ENCODE data around the gene NHEJ1. TPM values are rescaled to one million over a fixed set of nuclear protein-coding genes. Genes with fewer than 3 reads are reported as not detected.

The NHEJ1 gene
- total and polyA plus RNA-seq, 4 donors, result 8.4 to 21.1 (median 12.5) TPM

DNA sequence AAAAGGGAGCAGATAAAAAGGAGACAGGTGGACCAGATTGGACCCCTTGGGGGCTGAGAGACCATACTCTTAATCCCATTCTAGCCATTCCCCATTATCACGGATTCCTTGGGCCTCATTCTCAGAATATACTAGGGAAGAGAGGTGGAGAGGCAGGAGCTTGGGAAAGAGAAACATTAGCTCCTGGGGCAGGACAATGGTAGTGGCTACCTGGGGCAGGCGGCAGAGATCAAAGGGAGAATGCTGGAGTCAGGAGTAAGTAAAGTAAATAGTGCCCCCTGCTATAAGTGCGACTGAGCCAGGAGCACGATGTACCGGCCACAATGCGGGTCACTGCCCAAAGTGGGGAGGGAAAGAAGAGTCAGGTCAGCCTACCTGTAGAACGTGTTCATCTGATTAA, 79.5 kb downstream of the NHEJ1 start:
- Histone ChIP-seq H3K9ac (ENCODE audit: insufficient read depth in 1 of 2, low read length in 2 of 2) (no peak overlapping the region), H3K4me1 (ENCODE audit: control insufficient read depth in 5 of 5, insufficient read depth in 5 of 5, low read length in 5 of 5) (peaks cover 0 to 2% (median 0%) of the 10 kb centered on the region in 5 donors), H3K27me3 (ENCODE audit: control insufficient read depth in 3 of 3, insufficient read depth in 3 of 3, low read length in 2 of 3) (no peaks in the 10 kb centered on the region), H3K9me3 (ENCODE audit: control insufficient read depth in 4 of 4, insufficient read depth in 3 of 4, low read length in 3 of 4) (no peaks in the 10 kb centered on the region), H3K36me3 (ENCODE audit: control insufficient read depth in 4 of 4, insufficient read depth in 4 of 4, low read length in 4 of 4) (peaks cover 0 to 9% (median 7%) of the 10 kb centered on the region in 4 donors), H3K27ac (ENCODE audit: low read depth in 1 of 2, low read length in 1 of 2) (no peak overlapping the region), H3K4me3 (no peak overlapping the region)
- TF ChIP-seq, protein P1, sequence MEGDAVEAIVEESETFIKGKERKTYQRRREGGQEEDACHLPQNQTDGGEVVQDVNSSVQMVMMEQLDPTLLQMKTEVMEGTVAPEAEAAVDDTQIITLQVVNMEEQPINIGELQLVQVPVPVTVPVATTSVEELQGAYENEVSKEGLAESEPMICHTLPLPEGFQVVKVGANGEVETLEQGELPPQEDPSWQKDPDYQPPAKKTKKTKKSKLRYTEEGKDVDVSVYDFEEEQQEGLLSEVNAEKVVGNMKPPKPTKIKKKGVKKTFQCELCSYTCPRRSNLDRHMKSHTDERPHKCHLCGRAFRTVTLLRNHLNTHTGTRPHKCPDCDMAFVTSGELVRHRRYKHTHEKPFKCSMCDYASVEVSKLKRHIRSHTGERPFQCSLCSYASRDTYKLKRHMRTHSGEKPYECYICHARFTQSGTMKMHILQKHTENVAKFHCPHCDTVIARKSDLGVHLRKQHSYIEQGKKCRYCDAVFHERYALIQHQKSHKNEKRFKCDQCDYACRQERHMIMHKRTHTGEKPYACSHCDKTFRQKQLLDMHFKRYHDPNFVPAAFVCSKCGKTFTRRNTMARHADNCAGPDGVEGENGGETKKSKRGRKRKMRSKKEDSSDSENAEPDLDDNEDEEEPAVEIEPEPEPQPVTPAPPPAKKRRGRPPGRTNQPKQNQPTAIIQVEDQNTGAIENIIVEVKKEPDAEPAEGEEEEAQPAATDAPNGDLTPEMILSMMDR (IDR thresholded peaks at IDR 0.05; ENCODE audit: control extremely low read depth, extremely low read depth), result no peak
- WGBS, 2 donors, result 88 to 89% methylated on average over 7 of the region's 7 CpGs
- ATAC-seq (ENCODE audit: insufficient read depth, low FRiP score) (no peak), DNase-seq (no peak)

DNA sequence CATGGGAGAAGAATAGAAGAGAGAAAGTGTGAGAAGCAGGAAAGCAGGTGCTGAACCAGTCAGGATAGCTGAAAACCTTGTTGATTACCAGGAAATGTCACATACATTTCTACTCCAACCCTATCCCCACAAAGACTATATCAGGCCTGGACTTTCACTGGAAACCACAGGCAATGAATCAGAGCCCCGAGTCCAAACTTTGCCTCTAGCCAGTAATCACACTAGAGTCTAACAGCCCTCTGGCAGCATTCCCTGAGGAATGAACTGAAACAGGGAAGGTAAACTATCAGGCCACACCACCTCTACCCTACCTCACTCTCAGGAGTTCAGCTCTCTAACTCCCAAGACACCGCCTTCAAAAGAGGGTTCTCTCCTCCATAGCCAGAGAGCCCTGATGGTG, 81.2 kb downstream of the NHEJ1 start:
- Histone ChIP-seq H3K9ac (ENCODE audit: insufficient read depth in 1 of 2, low read length in 2 of 2) (no peak overlapping the region), H3K4me1 (ENCODE audit: control insufficient read depth in 5 of 5, insufficient read depth in 5 of 5, low read length in 5 of 5) (peaks cover 0 to 2% (median 0%) of the 10 kb centered on the region in 5 donors), H3K27me3 (ENCODE audit: control insufficient read depth in 3 of 3, insufficient read depth in 3 of 3, low read length in 2 of 3) (no peaks in the 10 kb centered on the region), H3K27ac (ENCODE audit: low read depth in 1 of 2, low read length in 1 of 2) (no peak overlapping the region), H3K9me3 (ENCODE audit: control insufficient read depth in 4 of 4, insufficient read depth in 3 of 4, low read length in 3 of 4) (no peaks in the 10 kb centered on the region), H3K4me3 (no peak overlapping the region), H3K36me3 (ENCODE audit: control insufficient read depth in 4 of 4, insufficient read depth in 4 of 4, low read length in 4 of 4) (peaks cover 0 to 15% (median 7%) of the 10 kb centered on the region in 4 donors)
- TF ChIP-seq, protein P1 (IDR thresholded peaks at IDR 0.05; ENCODE audit: control extremely low read depth, extremely low read depth), result no peak
- DNase-seq (no peak), ATAC-seq (ENCODE audit: insufficient read depth, low FRiP score) (no peak)
- WGBS, 2 donors, result 90 to 91% methylated on average over 2 of the region's 2 CpGs

DNA sequence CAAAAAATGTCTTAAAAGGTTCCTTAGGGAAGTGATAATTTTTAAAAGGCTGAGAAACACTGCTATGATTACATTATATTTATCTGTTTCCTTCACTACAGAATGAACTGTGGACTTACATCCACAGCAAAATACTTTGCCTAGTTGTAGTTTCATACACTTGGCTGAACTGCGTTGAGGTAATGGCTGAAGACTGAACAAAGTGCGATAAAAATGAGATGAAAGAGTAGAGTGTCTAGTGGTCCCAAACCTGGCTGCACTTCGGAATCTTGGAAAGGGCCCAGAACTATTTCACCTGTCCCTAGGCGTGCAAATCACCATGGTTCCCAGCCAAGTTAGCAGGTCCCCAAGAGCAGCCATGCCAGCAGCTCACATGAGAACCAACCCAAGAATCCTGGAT, 81.7 kb downstream of the NHEJ1 start:
- no peak for ATAC-seq (ENCODE audit: insufficient read depth, low FRiP score)
- peaks cover 0 to 15% (median 7%) of the 10 kb centered on the region in 4 donors for H3K36me3 ChIP-seq (ENCODE audit: control insufficient read depth in 4 of 4, insufficient read depth in 4 of 4, low read length in 4 of 4)
- no peak overlapping the region for H3K4me3 ChIP-seq
- no peaks in the 10 kb centered on the region for H3K9me3 ChIP-seq (ENCODE audit: control insufficient read depth in 4 of 4, insufficient read depth in 3 of 4, low read length in 3 of 4)
- TF ChIP-seq, protein P1 (IDR thresholded peaks at IDR 0.05; ENCODE audit: control extremely low read depth, extremely low read depth), result no peak
- peaks cover 0 to 2% (median 0%) of the 10 kb centered on the region in 5 donors for H3K4me1 ChIP-seq (ENCODE audit: control insufficient read depth in 5 of 5, insufficient read depth in 5 of 5, low read length in 5 of 5)
- no peak overlapping the region for H3K27ac ChIP-seq (ENCODE audit: low read depth in 1 of 2, low read length in 1 of 2)
- no peak overlapping the region for H3K9ac ChIP-seq (ENCODE audit: insufficient read depth in 1 of 2, low read length in 2 of 2)
- H3K27me3 ChIP-seq (ENCODE audit: control insufficient read depth in 3 of 3, insufficient read depth in 3 of 3, low read length in 2 of 3), result no peaks in the 10 kb centered on the region
- WGBS, 2 donors, result 94 to 97% methylated on average over 4 of the region's 4 CpGs
- no peak for DNase-seq

DNA sequence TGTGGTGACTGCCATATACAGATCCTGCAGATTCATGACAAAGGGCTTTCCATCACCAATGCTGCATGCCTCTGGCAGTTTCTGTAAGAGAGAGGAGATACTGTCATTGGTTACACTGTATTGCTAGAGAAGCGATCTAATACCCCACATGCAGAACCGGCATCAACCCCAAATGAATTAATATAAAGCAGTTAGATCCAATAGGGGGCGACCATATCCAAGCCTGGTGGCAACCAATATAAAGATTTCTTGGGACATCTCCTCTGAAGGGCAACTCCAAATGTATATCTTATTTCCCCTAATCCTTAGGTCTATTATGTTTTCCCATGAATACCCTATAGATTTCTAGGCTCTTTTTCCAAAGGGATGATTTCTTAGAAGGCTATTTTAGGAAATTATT, 82.5 kb downstream of the NHEJ1 start:
- Histone ChIP-seq H3K9me3 (ENCODE audit: control insufficient read depth in 4 of 4, insufficient read depth in 3 of 4, low read length in 3 of 4) (no peaks in the 10 kb centered on the region), H3K27ac (ENCODE audit: low read depth in 1 of 2, low read length in 1 of 2) (no peak overlapping the region), H3K36me3 (ENCODE audit: control insufficient read depth in 4 of 4, insufficient read depth in 4 of 4, low read length in 4 of 4) (peaks cover 0 to 15% (median 7%) of the 10 kb centered on the region in 4 donors), H3K4me1 (ENCODE audit: control insufficient read depth in 5 of 5, insufficient read depth in 5 of 5, low read length in 5 of 5) (peaks cover 0 to 2% (median 0%) of the 10 kb centered on the region in 5 donors), H3K9ac (ENCODE audit: insufficient read depth in 1 of 2, low read length in 2 of 2) (no peak overlapping the region), H3K4me3 (no peak overlapping the region), H3K27me3 (ENCODE audit: control insufficient read depth in 3 of 3, insufficient read depth in 3 of 3, low read length in 2 of 3) (no peaks in the 10 kb centered on the region)
- DNase-seq, result no peak
- WGBS, 2 donors, result 91 to 96% methylated on average over 3 of the region's 3 CpGs
- no peak for ATAC-seq (ENCODE audit: insufficient read depth, low FRiP score)
- TF ChIP-seq, protein P1 (IDR thresholded peaks at IDR 0.05; ENCODE audit: control extremely low read depth, extremely low read depth), result no peak

Data from lung (tissue), 12 donors.